ENCODE results near the gene LYL1. TPM values are rescaled to one million over a fixed set of nuclear protein-coding genes. Genes with fewer than 3 reads are reported as not detected.
A peak's percentile ranks its signal among the peaks of the same experiment; 100 is the strongest.

Gene LYL1
- total RNA-seq, 1 donor from 2014 or later, result 20.2 TPM

- no peak for DNase-seq (ENCODE audit: low spot score)
- ATAC-seq, result no peak
- intact Hi-C loops (cut with DNase I), result no loop called here
Measured at GRCh38 chr19:13132471-13133180, 30.0 kb upstream of the LYL1 start.

- DNase-seq (ENCODE audit: low spot score) (no peak), ATAC-seq (no peak)
- intact Hi-C loops (cut with DNase I), result no loop called here
Measured at GRCh38 chr19:13130886-13131490, 28.3 kb upstream of the LYL1 start.

DNA sequence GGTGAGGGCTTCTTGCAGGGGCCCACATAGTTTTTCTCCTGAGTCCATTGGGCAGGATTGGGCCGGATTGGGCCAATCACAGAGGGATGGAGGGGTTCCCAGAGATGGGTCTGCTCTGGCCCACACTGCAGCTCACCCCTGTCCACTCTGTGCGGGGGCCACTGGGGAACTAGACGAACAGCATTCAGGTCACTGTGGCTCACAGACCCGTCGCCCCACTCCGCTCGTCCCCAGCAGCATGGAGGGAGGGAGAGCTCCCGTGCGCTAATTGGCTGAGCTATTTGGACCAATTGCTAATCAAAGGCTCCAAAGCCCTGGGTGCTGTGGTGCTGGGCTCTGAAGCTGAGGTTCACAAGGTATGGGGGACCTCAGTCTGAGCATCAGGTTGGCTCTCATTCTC is 26.7 kb upstream of the LYL1 start:
- ATAC-seq (no peak), DNase-seq (ENCODE audit: low spot score) (no peak)
- intact Hi-C loops (cut with DNase I), result no loop called here

GRCh38 chr19:13128583-13128982 is 25.9 kb upstream of the LYL1 start:
- intact Hi-C loops (cut with DNase I), result no loop called here
- DNase-seq (ENCODE audit: low spot score) (no peak), ATAC-seq (no peak)

DNA sequence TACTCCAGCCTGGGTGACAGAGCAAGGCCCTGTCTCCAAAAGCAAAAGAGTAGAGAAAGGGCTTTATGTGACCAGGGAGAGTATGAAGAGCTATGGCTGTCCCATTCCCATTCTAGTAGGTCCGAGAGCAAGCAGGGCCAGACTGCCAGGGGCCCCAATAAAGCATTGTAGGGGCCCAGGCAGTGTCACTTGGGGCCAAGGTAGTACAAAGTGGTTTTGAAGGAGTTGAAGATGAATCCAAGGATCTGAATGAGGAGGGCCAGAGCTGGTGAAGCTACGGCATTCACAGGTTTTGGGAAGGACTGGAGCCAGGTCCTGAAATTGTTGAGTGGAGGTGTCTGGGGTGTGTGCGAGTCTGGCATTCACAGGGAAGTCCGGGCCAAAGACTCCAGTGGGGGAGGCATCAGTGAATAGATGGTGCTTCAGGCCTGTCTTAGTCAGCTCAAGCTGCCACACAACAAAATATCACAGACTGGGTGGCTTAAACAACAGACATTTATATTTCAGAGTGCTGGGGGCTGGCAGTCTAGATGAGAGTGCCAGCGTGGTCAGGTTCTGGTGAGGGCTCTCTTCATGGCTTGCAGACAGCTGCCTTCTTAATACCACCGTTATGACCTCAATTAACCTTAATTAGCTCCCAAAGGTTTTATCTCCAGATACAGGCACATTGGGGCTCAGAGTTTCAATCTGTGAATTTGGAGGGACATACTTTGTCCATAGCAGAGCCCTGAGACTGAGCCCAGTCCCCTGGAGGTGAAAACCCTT is 25.3 kb upstream of the LYL1 start:
- intact Hi-C loops (cut with DNase I), result no loop called here
- DNase-seq (ENCODE audit: low spot score) (no peak), ATAC-seq (no peak)

DNA sequence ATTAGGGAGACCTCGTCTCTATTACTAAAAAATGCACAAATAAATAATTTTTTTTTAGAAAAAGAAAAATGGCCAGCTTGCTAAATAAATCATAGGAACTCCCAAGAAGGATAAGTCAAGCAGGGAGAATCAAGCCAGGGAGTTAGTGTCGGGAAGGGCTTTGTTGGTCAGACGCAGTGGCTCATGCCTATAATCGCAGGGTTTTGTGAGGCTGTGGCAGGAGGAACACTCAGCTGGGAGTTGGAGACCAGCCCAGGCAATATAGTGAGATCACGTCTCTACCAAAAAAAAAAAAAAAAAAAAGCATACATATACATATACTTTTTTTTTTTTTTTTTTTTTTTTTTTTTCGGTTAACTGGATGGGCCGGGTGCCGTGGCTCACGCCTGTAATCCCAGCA is 24.4 kb upstream of the LYL1 start:
- DNase-seq (ENCODE audit: low spot score), result no peak
- ATAC-seq, result no peak
- intact Hi-C loops (cut with DNase I), result no loop called here

- intact Hi-C loops (cut with DNase I), result no loop called here
- DNase-seq (ENCODE audit: low spot score), result no peak
- ATAC-seq, result no peak
Measured at GRCh38 chr19:13122980-13123957, 20.6 kb upstream of the LYL1 start.

DNA sequence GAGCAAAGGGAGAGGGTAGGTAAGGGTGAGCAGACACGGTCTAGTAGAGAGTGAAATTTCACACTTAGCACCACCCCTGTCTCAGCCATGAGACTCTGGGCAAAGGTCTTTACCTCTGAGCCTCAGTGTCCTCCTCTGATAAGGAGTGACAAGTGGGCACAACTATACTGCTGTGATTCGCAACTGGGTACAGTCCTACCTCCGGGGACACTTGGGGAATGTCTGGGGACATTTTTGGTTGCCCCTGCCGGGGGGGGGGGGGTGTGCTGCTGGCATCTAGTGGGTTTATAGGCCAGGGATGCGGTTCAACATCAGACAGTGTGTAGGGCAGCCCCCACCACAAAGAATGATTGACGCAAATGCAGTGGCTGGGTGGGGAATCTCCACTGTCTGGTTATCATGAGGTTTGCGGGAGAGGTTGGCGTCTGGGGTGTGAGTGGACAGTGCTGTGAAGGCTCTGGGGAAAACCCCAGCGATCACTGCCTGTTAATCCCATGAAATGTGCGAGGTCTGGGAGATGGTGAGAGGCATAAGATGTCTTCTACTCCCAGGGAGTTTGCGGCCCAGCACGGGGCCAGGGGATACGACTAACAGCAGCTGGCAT is 19.7 kb upstream of the LYL1 start:
- DNase-seq (ENCODE audit: low spot score) (no peak), ATAC-seq (no peak)
- intact Hi-C loops (cut with DNase I), result no loop called here

DNA sequence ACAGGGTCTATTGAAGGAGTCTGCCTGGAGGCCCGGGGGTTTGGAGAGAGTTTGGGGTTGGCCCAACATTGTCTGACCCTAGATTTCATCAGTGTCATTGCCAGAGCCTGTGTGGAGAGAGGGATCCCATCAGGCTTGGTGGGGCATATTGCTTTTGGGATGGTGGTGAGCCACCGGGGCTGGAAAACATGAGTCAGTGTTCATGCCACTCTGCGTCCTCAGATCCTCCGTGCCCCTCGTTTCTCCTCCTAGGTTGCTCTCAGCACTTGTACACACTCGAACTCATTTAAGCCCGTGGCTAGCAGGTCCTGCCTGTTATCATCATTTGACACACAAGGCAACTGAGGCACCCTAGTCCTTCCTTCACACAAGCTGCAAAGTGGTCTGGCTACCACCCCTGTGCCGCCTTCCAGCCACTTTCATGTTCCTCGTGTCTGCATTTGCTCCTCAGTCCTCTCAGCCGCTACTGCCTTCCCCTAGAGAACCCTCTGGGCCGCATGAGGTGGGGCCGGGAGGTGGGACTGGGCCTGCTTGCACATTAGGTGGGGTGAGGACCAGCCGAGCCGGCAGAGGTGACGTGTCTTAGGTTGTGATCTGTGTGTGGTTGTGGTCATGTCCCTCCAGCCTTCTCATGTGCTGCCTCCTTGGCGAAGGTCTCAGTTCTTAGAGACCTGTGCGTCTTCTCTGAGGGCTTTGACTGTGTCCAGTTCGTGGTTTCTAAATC is 19.1 kb upstream of the LYL1 start:
- intact Hi-C loops (cut with DNase I), result no loop called here
- no peak for ATAC-seq

DNA sequence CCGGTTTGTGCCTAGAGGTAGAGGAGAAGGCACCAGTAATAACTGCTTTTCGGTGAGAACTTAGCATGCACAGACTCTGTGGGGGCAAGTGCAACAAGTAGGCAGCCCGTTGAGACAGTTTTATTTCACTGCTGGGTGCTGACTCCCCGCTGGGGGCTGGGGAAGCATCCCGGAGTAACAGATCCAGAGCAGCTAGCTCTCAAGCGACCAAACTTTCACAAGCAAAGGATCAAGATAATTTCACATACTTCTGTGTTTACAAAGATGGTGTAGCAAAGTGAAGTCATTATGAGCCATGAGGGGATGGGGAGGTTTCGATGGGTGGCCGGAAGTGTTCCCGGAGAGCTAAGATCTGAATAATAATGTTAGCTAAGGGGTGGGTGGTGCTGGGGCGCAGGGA is 18.2 kb upstream of the LYL1 start:
- intact Hi-C loops (cut with DNase I), result no loop called here
- DNase-seq (ENCODE audit: low spot score) (no peak), ATAC-seq (no peak)

More for the DNA sequence above, 19.1 kb upstream of the LYL1 start:
- no peak for DNase-seq (ENCODE audit: low spot score)

GRCh38 chr19:13120031-13120430 is 17.4 kb upstream of the LYL1 start:
- no peak for ATAC-seq
- no peak for DNase-seq (ENCODE audit: low spot score)
- intact Hi-C loops (cut with DNase I), result no loop called here

- intact Hi-C loops (cut with DNase I), result no loop called here
- ATAC-seq (no peak), DNase-seq (ENCODE audit: low spot score) (no peak)
Measured at GRCh38 chr19:13119627-13120026, 17.0 kb upstream of the LYL1 start.

DNA sequence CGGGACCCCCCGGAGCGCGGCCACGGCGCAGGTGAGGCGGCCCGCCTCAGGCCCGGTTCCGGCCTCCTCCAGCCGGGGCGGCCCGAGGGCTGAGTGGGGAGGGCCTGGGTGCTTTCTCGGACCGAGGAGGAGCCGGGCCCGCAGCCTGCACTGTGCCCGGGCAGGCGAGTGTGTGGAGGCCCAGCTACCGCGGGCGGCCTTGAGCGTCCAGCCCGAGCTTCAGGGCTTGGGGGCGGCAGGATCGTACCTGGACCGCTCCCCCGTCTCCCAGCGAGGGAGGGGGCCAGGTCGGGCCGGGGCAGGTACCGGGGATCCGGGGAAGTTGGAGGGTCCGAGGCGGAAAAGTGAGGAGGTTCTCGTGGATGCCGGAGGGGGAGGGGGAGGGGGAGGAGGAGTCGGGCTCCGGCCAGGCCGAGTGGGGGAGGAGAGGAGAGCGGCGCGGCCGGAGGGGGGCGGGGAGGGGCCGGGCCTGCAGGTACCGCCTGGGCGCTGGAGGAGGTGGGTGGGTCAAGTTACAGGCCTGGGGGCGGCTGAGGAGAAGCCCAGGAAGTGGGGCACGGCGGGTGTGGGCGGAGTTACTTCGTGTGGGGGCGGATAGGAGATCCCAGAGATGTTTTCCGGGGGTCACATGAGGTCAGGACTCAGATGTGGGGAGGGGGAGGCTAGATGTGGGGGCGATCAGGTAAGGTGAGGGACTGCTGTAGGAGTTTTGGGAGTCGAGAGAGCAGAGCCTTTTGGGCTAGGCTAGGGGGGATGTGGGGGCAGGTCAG is 16.0 kb upstream of the LYL1 start:
- peak; percentile 77 for DNase-seq (ENCODE audit: low spot score)
- no peak for ATAC-seq
- intact Hi-C loops (cut with DNase I), result no loop called here

GRCh38 chr19:13117772-13118423 is 15.2 kb upstream of the LYL1 start, which contains the start of gene NACC1:
Gene NACC1 (plus strand): TSS chr19:13118264. CDS start chr19:13135208, 16,944 bp downstream.
- ATAC-seq (peak; percentile 95), DNase-seq (ENCODE audit: low spot score) (peak; percentile 91)
- intact Hi-C loops (cut with DNase I), result loop anchor here (2.0 kb wide), 1 partner anchor 31 kb away; no protein-coding TSS in a partner anchor

DNA sequence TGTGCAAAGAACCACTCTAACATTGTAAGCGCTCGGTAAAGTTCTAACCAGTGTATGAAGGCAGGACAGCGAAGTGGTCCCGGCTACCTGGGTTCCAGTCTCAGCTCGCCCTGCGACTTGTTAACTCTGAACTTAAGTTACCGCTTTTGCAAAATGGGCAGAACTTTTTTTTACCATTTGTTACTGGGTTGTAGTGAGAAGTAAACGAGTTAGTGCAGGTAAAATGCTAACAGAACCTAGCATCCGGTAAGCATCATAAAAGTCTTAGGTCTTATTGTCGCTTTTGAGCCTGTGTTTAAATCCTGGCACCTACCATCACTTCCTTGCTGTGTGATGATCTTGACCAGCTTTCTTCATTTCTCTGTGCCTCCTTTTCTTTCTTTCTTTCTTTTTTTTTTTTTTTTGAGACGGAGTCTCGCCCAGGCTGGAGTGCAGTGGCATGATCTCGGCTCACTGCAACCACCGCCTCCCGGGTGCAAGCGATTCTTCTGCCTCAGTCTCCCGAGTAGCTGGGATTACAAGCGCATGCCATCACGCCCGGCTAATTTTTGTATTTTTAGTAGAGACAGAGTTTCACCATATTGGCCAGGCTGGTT is 14.6 kb upstream of the LYL1 start:
- no peak for DNase-seq (ENCODE audit: low spot score)
- intact Hi-C loops (cut with DNase I), result loop anchor here (2.0 kb wide), 1 partner anchor 32 kb away; no protein-coding TSS in a partner anchor
- ATAC-seq, result peak; percentile 20
